HG03439 (cell line): ENCODE results near the gene LMNTD2.
A peak's percentile ranks its signal among the peaks of the same experiment; 100 is the strongest.

ENCODE experiments used
- ATAC-seq: cut with Tn5 transposase; IDR thresholded peaks from one replicate; pipeline ENCODE4 v1.9.1; 2021; ENCODE audit warnings: mild to moderate bottlenecking, moderate library complexity; ENCODE audit not compliant: unreplicated experiment

LMNTD2 gene

GRCh38 chr11:535519-536454, 24.8 kb downstream of the LMNTD2 start, which contains the start of gene HRAS:
Gene HRAS (minus strand): TSS chr11:535576.
- peak; percentile 67 for ATAC-seq

GRCh38 chr11:535210-535518, 25.4 kb downstream of the LMNTD2 start:
- no peak for ATAC-seq

- ATAC-seq: no peak
These were observed 25.9 kb downstream of the LMNTD2 start for GRCh38 chr11:534396-535209.

GRCh38 chr11:533586-534395, 26.7 kb downstream of the LMNTD2 start:
- ATAC-seq: no peak

- ATAC-seq: no peak
These were observed 27.5 kb downstream of the LMNTD2 start for GRCh38 chr11:532986-533585.

GRCh38 chr11:532527-532985, 28.0 kb downstream of the LMNTD2 start:
- ATAC-seq: no peak

GRCh38 chr11:531919-532526, 28.5 kb downstream of the LMNTD2 start:
- ATAC-seq: no peak

GRCh38 chr11:530960-531831, 29.3 kb downstream of the LMNTD2 start:
- ATAC-seq: no peak

GRCh38 chr11:529728-530411, 30.7 kb downstream of the LMNTD2 start:
- no peak for ATAC-seq

- no peak for ATAC-seq
These were observed 31.5 kb downstream of the LMNTD2 start for GRCh38 chr11:528815-529727.

GRCh38 chr11:528166-528814, 32.2 kb downstream of the LMNTD2 start:
- no peak for ATAC-seq

GRCh38 chr11:526192-526591, 34.3 kb downstream of the LMNTD2 start:
- no peak for ATAC-seq

GRCh38 chr11:521177-521688, 39.3 kb downstream of the LMNTD2 start:
- ATAC-seq: no peak

- ATAC-seq: no peak
These were observed 39.9 kb downstream of the LMNTD2 start for GRCh38 chr11:520428-521176.

GRCh38 chr11:518463-519202, 41.9 kb downstream of the LMNTD2 start:
- peak; percentile 85 for ATAC-seq
